K562 (cell line): ENCODE measurements around the gene AQP5. TPM values are rescaled to one million over a fixed set of nuclear protein-coding genes. Genes with fewer than 3 reads are reported as not detected.

Experiments used
- ATAC-seq: fragments of 200-7000 bp; cut with Tn5 transposase; 3 replicates; pipeline ENCODE4 v1.9.1; 2020; ENCODE audit warnings: moderate library complexity
- BruUV-seq: library from RNA; stranded (reverse); fragments of 400-500 nt; replicated peaks from 2 replicates; lab custom pipeline; 2021; lab: Mats Ljungman, UMichigan
- CTCF ChIA-PET: fragments of 300-600 bp; formaldehyde crosslinking; extraction: SDS; loops from one replicate; lab custom pipeline; 2021; ENCODE audit warnings: low intra/inter-chr PET ratio; lab: Yijun Ruan, JAX
- POLR2A ChIA-PET: fragments of 300-600, 350-650 bp; sonication (Branson Sonifier 250); formaldehyde crosslinking; extraction: SDS; loops from one replicate; lab custom pipeline; 2021; ENCODE audit warnings: antibody characterized with exemption, inconsistent platforms; lab: Yijun Ruan, JAX
- DNase-seq, 4 experiments: peaks; one replicate each; pipeline versions ENCODE4 v3.0.0 to v3.0.0-alpha.2; 2011 to 2018; ENCODE audit warnings: low spot score in 3 of 4, mixed read lengths in 3 of 4; ENCODE audit errors: extremely low read depth in 1 of 4
- FAIRE-seq: peaks from 2 replicates; lab custom pipeline; 2011; peaks lifted over from hg19 to GRCh38; lab: Jason Lieb, UNC
- H2AFZ ChIP-seq: 2 replicates; pipeline ENCODE4 v1.6.0; 2011; ENCODE audit warnings: low read depth, low read length, control low read depth, inconsistent platforms
- H3K27ac ChIP-seq: fragments of 200-600 bp; 3 replicates; pipeline ENCODE4 v1.8.0; 2011; ENCODE audit warnings: low read depth, mild to moderate bottlenecking, control low read depth, inconsistent platforms, low read length, moderate library complexity, mixed read lengths; ENCODE audit errors: extremely low read depth
- H3K27me3 ChIP-seq, 2 experiments: fragments of 300-600 bp in 1 of 2; 2 replicates in 1 of 2; 3 replicates in 1 of 2; pipeline versions ENCODE4 v1.6.0 to v1.8.0; 2011; ENCODE audit warnings: inconsistent platforms in 2 of 2, low read length in 2 of 2, mild to moderate bottlenecking in 1 of 2, mixed read lengths in 1 of 2, moderate library complexity in 1 of 2; ENCODE audit not compliant: control insufficient read depth in 2 of 2, insufficient read depth in 2 of 2
- H3K36me3 ChIP-seq: fragments of 300-600 bp; 3 replicates; pipeline ENCODE4 v1.8.0; 2011; ENCODE audit warnings: mild to moderate bottlenecking, low read length, inconsistent platforms; ENCODE audit not compliant: control insufficient read depth, insufficient read depth
- H3K4me1 ChIP-seq, 2 experiments: fragments of 200-600 bp in 1 of 2; replicated peaks in 1 of 2; 2 replicates in 1 of 2; 3 replicates in 1 of 2; pipeline versions ENCODE4 v1.5.1 to v1.8.0; 2011; ENCODE audit warnings: inconsistent platforms in 2 of 2, low read length in 2 of 2, mild to moderate bottlenecking in 1 of 2, mixed read lengths in 1 of 2, moderate library complexity in 1 of 2; ENCODE audit not compliant: control insufficient read depth in 2 of 2, insufficient read depth in 2 of 2
- H3K4me2 ChIP-seq: 2 replicates; pipeline ENCODE4 v1.6.1; 2011; ENCODE audit warnings: low read length, control low read depth, inconsistent platforms, mixed read lengths; ENCODE audit not compliant: insufficient read depth
- H3K4me3 ChIP-seq: fragments of 200-600 bp; sonication (generic), shearing (Covaris generic); 2 replicates; pipeline ENCODE4 v1.5.1; 2016; ENCODE audit warnings: control low read depth, inconsistent platforms
- H3K79me2 ChIP-seq: fragments of 200-600 bp; 3 replicates; pipeline ENCODE4 v1.8.0; 2011; ENCODE audit warnings: low read length, inconsistent platforms; ENCODE audit not compliant: control insufficient read depth, insufficient read depth
- H3K9ac ChIP-seq, 2 experiments: 2 replicates each; pipeline versions ENCODE4 v1.6.0 to v1.6.1; 2011; ENCODE audit warnings: low read depth in 2 of 2, low read length in 2 of 2, control low read depth in 1 of 2, inconsistent platforms in 1 of 2, mild to moderate bottlenecking in 1 of 2, mixed read lengths in 1 of 2; ENCODE audit not compliant: insufficient read depth in 1 of 2
- H3K9me1 ChIP-seq: one replicate; pipeline ENCODE4 v1.6.0; 2011; ENCODE audit warnings: inconsistent platforms, mild to moderate bottlenecking, low read length, moderate library complexity; ENCODE audit not compliant: control insufficient read depth, insufficient read depth
- H3K9me3 ChIP-seq: replicated peaks from 2 replicates; pipeline ENCODE4 v1.5.1; 2011; ENCODE audit warnings: low read depth, low read length, inconsistent platforms; ENCODE audit not compliant: control insufficient read depth, insufficient read depth
- H4K20me1 ChIP-seq: replicated peaks from 2 replicates; pipeline ENCODE4 v1.6.1; 2011; ENCODE audit warnings: low read length, inconsistent platforms, mixed read lengths; ENCODE audit not compliant: control insufficient read depth, insufficient read depth
- CSDE1 ChIP-seq, 2 experiments: fragments of 450-650 bp; IDR thresholded peaks; 2 replicates each; pipeline ENCODE4 v1.6.1; 2016; ENCODE audit warnings: mild to moderate bottlenecking in 1 of 2
- DACH1 ChIP-seq: fragments of 450-650 bp; IDR thresholded peaks from 2 replicates; pipeline ENCODE4 v1.6.1; 2018; ENCODE audit not compliant: partially characterized antibody
- ELF1 ChIP-seq: fragments of 200-800 bp; sonication (Bioruptor generic); IDR thresholded peaks from 2 replicates; pipeline ENCODE4 v1.6.1; 2016; ENCODE audit warnings: missing genetic modification characterization, missing compliant biosample characterization
- MEF2A ChIP-seq: IDR thresholded peaks from 2 replicates; pipeline ENCODE4 v1.6.1; 2011; ENCODE audit warnings: low read depth, mild to moderate bottlenecking, low read length, moderate library complexity; ENCODE audit not compliant: control insufficient read depth
- RBM25 ChIP-seq: fragments of 200-400 bp; formaldehyde crosslinking; IDR thresholded peaks from 2 replicates; pipeline ENCODE4 v1.6.1; 2018; ENCODE audit warnings: low read length, low read depth, moderate library complexity; ENCODE audit not compliant: severe bottlenecking
- RNF2 ChIP-seq: sonication (generic); IDR thresholded peaks from 2 replicates; pipeline ENCODE4 v1.6.1; 2016
- SP2 ChIP-seq: IDR thresholded peaks from 2 replicates; pipeline ENCODE4 v1.6.1; 2011; ENCODE audit warnings: mild to moderate bottlenecking, low read depth, low read length, moderate library complexity; ENCODE audit not compliant: poor library complexity, severe bottlenecking; ENCODE audit errors: extremely low read depth
- ZBTB8A ChIP-seq: fragments of 450-650 bp; IDR thresholded peaks from 2 replicates; pipeline ENCODE4 v1.6.1; 2018; ENCODE audit warnings: mild to moderate bottlenecking, moderate library complexity; ENCODE audit not compliant: partially characterized antibody
- WGBS: fragments of 100-300 bp; shearing (Covaris generic); methylation state at CpG from one replicate; pipeline ENCODE4 v1.1.6; 2016; ENCODE audit warnings: low coverage, mixed read lengths; ENCODE audit not compliant: insufficient coverage; ENCODE audit errors: missing lambda C conversion rate; 5-methylcytosine and 5-hydroxymethylcytosine counted together
- in situ Hi-C: fragments of 300-500 bp; cut with MboI; formaldehyde crosslinking; loops from 4 replicates; pipeline ENCODE4 v1.15.0; 2018; ENCODE audit warnings: inconsistent platforms, mixed read lengths
- intact Hi-C: fragments of 100-400 bp; cut with micrococcal nuclease; formaldehyde crosslinking; loops from 2 replicates; pipeline ENCODE4 v1.14.2; 2022
- polyA plus RNA-seq, 8 experiments: library from polyadenylated mRNA; depleted of rRNA in 4 of 8; stranded (reverse) in 5 of 8; unstranded in 3 of 8; fragments of >200 nt; fragmentation: Nextera tagmentation in 2 of 8; fragmentation: Illumina TruSeq in 1 of 8; extraction: Ambion mirVana in 2 of 8; extraction: Trizol in 1 of 8; gene quantifications; 2 replicates each; pipeline versions ENCODE4 v1.2.1 to v1.2.3, GENCODE V29; 2011 to 2014; ENCODE audit warnings: inconsistent platforms in 1 of 8, missing spikeins in 1 of 8
- total RNA-seq, 7 experiments: library from RNA; depleted of rRNA in 6 of 7; stranded (reverse); fragments of >200 nt in 6 of 7; fragmentation: Illumina TruSeq in 2 of 7; extraction: Trizol in 2 of 7; gene quantifications; 2 replicates each; pipeline versions ENCODE4 v1.2.1 to v1.2.3, GENCODE V29; 2011 to 2021; ENCODE audit warnings: low replicate concordance in 1 of 7
- TF ChIP-seq, protein P1 (sequence below): IDR thresholded peaks from 3 replicates; pipeline ENCODE4 v1.6.1; 2011; ENCODE audit warnings: borderline replicate concordance, mild to moderate bottlenecking; ENCODE audit not compliant: insufficient read length, insufficient read depth
- TF ChIP-seq, protein P2 (sequence below), 2 experiments: fragments of 150-350 bp in 1 of 2; IDR thresholded peaks; 2 replicates each; pipeline ENCODE4 v1.6.1; 2012 to 2016; ENCODE audit warnings: low read depth in 2 of 2, low read length in 2 of 2, mild to moderate bottlenecking in 1 of 2, moderate library complexity in 1 of 2

AQP5 gene
- total and polyA plus RNA-seq, 9 of the 15 experiments (the other 6 are each of a cell fraction or from before 2014, with no cell fraction given): not detected

DNA sequence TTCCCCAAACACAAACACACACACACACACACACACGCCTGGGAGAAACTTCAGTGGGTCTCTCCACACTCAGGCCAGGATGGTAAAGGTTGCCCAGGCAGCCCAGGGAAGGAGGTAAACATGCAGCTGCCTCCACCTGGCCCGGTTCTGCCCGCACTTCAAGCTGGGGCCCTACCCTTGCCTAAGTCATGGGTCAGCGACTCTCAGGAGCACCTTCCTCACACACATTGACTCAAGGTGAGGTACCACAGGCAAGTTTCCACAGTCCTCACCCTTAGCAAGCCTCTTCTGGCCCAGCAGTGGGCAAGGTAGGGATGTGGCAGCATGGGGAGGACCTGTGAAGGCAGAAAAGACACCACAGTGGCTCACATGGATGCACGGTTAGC is 43.9 kb upstream of the AQP5 start:
- CTCF ChIA-PET: no interaction called here

More for the DNA sequence above, 43.9 kb upstream of the AQP5 start:
- Histone ChIP-seq H3K79me2 (no peaks in the 10 kb centered on the region), H2AFZ (no peak overlapping the region), H4K20me1 (no peaks in the 10 kb centered on the region), H3K4me3 (no peak overlapping the region), H3K9ac (no peak overlapping the region), H3K36me3 (no peaks in the 10 kb centered on the region), H3K27me3 (peaks cover 5 to 29% of the 10 kb centered on the region in 2 experiments), H3K4me1 (peaks cover 7% of the 10 kb centered on the region in 2 experiments; a peak in 4 of 5 replicates), H3K9me1 (no peaks in the 10 kb centered on the region), H3K9me3 (no peaks in the 10 kb centered on the region), H3K27ac (no peak overlapping the region), H3K4me2 (no peak overlapping the region)
- no peak for ATAC-seq
- FAIRE-seq: no peak
- 11% methylated on average over 5 of the region's 5 CpGs for WGBS
- DNase-seq: no peak
- POLR2A ChIA-PET: interaction anchor here (0.6 to 1.0 kb wide), 3 partner anchors 10 to 92 kb away, joined by 3 to 4 read pairs (median 3); no protein-coding TSS in a partner anchor
- BruUV-seq: no TSS peak
- TF ChIP-seq CSDE1 (IDR thresholded peaks at IDR 0.05): no peak
- no peak for TF ChIP-seq ZBTB8A
- no peak for TF ChIP-seq ELF1 (tag)
- TF ChIP-seq RBM25: no peak
- TF ChIP-seq MEF2A: no peak
- TF ChIP-seq, protein P1, sequence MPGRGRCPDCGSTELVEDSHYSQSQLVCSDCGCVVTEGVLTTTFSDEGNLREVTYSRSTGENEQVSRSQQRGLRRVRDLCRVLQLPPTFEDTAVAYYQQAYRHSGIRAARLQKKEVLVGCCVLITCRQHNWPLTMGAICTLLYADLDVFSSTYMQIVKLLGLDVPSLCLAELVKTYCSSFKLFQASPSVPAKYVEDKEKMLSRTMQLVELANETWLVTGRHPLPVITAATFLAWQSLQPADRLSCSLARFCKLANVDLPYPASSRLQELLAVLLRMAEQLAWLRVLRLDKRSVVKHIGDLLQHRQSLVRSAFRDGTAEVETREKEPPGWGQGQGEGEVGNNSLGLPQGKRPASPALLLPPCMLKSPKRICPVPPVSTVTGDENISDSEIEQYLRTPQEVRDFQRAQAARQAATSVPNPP: no peak
- TF ChIP-seq SP2: no peak
- TF ChIP-seq RNF2: no peak
- TF ChIP-seq DACH1: no peak
- TF ChIP-seq, protein P2, sequence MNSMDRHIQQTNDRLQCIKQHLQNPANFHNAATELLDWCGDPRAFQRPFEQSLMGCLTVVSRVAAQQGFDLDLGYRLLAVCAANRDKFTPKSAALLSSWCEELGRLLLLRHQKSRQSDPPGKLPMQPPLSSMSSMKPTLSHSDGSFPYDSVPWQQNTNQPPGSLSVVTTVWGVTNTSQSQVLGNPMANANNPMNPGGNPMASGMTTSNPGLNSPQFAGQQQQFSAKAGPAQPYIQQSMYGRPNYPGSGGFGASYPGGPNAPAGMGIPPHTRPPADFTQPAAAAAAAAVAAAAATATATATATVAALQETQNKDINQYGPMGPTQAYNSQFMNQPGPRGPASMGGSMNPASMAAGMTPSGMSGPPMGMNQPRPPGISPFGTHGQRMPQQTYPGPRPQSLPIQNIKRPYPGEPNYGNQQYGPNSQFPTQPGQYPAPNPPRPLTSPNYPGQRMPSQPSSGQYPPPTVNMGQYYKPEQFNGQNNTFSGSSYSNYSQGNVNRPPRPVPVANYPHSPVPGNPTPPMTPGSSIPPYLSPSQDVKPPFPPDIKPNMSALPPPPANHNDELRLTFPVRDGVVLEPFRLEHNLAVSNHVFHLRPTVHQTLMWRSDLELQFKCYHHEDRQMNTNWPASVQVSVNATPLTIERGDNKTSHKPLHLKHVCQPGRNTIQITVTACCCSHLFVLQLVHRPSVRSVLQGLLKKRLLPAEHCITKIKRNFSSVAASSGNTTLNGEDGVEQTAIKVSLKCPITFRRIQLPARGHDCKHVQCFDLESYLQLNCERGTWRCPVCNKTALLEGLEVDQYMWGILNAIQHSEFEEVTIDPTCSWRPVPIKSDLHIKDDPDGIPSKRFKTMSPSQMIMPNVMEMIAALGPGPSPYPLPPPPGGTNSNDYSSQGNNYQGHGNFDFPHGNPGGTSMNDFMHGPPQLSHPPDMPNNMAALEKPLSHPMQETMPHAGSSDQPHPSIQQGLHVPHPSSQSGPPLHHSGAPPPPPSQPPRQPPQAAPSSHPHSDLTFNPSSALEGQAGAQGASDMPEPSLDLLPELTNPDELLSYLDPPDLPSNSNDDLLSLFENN (IDR thresholded peaks at IDR 0.05; ENCODE audit: low read depth in 2 of 2, low read length in 2 of 2): no peak
- in situ Hi-C loops: no loop called here
- intact Hi-C loops: no loop called here
